ENCODE measurements around the gene TRIM66.

TRIM66 gene

DNA sequence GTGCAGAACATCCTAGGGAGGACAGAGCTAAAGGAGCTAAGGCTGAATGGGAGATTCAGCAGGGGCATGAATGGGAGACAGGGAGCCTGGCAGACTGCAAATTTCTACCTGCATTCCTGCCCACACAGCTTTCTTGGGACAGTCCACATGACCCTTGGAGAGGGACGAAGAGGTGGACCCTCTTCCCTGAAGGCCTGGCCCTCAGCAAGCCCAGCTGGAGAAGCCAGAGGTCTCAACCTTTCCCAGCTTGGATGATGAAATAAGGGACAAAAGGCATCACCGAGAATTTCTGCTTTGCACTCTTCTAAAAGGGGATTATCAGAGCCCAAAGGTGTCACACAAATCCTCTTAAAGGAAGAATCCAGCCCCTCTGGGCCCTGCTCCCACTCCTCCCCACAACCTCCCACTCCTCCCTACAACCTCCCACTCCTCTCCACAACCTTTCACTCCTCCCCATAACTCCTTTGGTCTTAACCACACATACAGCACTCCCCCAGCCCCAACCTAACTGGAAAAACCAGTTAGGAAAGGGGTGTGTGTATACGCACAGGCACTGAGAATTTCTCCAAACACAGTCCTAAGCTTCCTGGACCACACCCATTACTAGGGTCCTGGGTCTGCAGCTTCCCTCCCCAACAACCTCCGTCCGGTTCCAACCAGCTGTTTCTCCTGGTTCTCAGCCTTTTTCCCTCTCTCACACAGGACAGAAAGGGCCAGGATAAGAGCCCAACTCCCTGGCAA, 38.6 kb upstream of the TRIM66 start:
- no peaks in the 10 kb centered on the region for H3K36me3 Mint-ChIP-seq (ENCODE audit: insufficient read depth)
- H3K27me3 Mint-ChIP-seq, result peaks cover 29% of the 10 kb centered on the region
- no peaks in the 10 kb centered on the region for H3K9me3 Mint-ChIP-seq
- H3K4me1 Mint-ChIP-seq, result peaks cover 8% of the 10 kb centered on the region
- no peak for ATAC-seq (replicated peaks; ENCODE audit: extremely low read depth, poor library complexity, severe bottlenecking)
- no peak overlapping the region for H3K4me3 Mint-ChIP-seq
- no peak overlapping the region for H3K27ac Mint-ChIP-seq (ENCODE audit: low read depth)
- no peak for DNase-seq (ENCODE audit: low spot score in 2 of 2)

DNA sequence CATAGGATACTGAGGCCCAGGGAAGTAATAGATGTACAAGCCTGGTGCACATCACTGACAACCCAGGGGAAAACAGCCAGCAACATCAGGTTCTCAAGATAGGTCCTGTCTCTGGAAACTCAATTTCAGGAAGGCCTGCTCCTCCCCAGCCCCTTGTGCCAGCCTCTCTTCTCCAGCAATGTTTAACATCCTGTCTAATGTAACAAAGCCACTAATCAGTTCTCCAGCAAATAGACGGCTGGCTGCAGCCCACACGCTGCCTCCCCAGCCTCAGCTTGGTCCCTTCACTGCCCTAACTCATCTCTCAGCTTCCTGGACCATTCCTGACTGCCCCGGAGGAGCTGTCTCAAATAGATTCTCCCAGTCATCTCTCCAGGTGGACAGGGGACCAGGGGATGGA, 37.9 kb upstream of the TRIM66 start:
- H3K27ac Mint-ChIP-seq (ENCODE audit: low read depth), result no peak overlapping the region
- no peak for DNase-seq (ENCODE audit: low spot score in 2 of 2)
- H3K4me3 Mint-ChIP-seq, result no peak overlapping the region
- H3K27me3 Mint-ChIP-seq, result peaks cover 31% of the 10 kb centered on the region
- no peaks in the 10 kb centered on the region for H3K9me3 Mint-ChIP-seq
- H3K36me3 Mint-ChIP-seq (ENCODE audit: insufficient read depth), result no peaks in the 10 kb centered on the region
- peaks cover 8% of the 10 kb centered on the region for H3K4me1 Mint-ChIP-seq
- ATAC-seq (replicated peaks; ENCODE audit: extremely low read depth, poor library complexity, severe bottlenecking), result no peak

DNA sequence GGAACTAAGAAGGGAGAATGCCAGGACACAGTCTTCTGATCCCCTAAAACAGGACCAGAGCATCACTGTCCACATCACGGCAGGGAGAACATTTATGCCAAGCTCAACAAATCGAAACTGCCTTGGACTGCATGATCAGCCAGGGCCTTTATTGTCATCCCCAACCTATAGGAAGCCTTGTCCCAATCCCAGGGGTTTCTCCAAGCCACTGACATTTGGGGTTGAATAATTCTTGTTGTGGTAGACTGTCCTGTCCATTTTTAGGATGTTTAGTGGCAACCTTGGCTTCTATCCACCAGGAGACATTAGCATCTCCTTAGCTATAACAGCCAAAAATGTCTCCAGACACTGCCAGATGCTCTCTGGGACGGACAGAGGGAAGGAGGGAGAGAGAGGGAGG, 37.3 kb upstream of the TRIM66 start:
- no peak for DNase-seq (ENCODE audit: low spot score in 2 of 2)
- Mint-ChIP-seq H3K36me3 (ENCODE audit: insufficient read depth) (no peaks in the 10 kb centered on the region), H3K4me3 (no peak overlapping the region), H3K4me1 (peaks cover 8% of the 10 kb centered on the region), H3K27ac (ENCODE audit: low read depth) (no peak overlapping the region), H3K27me3 (peaks cover 31% of the 10 kb centered on the region), H3K9me3 (no peaks in the 10 kb centered on the region)
- no peak for ATAC-seq (replicated peaks; ENCODE audit: extremely low read depth, poor library complexity, severe bottlenecking)

GRCh38 chr11:8719211-8719649, 36.8 kb upstream of the TRIM66 start:
- Mint-ChIP-seq H3K4me3 (no peak overlapping the region), H3K27me3 (peaks cover 31% of the 10 kb centered on the region), H3K9me3 (no peaks in the 10 kb centered on the region), H3K36me3 (ENCODE audit: insufficient read depth) (no peaks in the 10 kb centered on the region), H3K27ac (ENCODE audit: low read depth) (no peak overlapping the region), H3K4me1 (peaks cover 8% of the 10 kb centered on the region)
- no peak for ATAC-seq (replicated peaks; ENCODE audit: extremely low read depth, poor library complexity, severe bottlenecking)
- no peak for DNase-seq (ENCODE audit: low spot score in 2 of 2)

DNA sequence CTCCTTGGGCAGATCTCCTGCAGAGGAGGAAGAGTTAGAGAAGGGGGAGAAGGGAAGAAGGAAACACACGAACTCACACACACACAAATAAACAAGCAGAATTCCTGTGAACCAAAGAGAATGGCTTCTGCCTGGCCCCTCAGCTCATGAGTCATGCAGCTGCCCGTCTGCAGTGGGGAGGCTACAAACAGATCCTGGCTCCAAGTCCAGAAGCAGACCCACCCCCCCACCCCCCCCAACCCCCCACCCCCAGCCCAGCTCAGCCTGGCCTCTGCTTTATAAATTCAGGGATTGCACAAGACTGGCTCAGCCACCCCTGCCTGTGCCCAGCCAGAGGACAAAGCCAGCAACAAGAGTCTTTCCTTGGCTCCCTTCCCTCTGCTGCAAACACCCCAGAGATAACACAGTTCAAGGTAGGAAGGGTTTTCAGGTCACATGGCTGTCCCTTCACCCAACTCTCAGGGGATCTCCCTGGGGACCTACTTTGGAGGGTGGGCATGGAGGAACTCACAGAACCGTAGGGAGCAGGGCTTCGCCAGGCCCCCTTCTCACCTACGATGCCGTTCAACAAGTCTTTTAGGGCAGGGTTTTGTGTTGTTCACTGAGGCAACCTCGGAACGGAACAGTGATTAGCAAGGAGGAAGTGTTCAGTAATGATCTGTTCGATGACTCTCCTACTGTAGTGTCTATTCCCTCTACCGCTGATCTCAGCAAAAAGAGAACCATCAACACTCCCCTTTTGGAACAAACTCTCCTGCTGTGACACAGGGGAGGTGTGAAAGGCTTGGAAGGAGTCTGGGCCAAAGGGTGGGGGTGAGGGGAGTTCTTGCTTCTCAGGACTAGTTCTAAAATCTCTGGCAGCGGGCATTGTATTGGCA, 35.6 kb upstream of the TRIM66 start:
- DNase-seq (ENCODE audit: low spot score in 2 of 2), result no peak
- Mint-ChIP-seq H3K4me3 (no peak overlapping the region), H3K9me3 (no peaks in the 10 kb centered on the region), H3K4me1 (peaks cover 8% of the 10 kb centered on the region), H3K36me3 (ENCODE audit: insufficient read depth) (no peaks in the 10 kb centered on the region), H3K27ac (ENCODE audit: low read depth) (no peak overlapping the region), H3K27me3 (peaks cover 29% of the 10 kb centered on the region)
- no peak for ATAC-seq (replicated peaks; ENCODE audit: extremely low read depth, poor library complexity, severe bottlenecking)

DNA sequence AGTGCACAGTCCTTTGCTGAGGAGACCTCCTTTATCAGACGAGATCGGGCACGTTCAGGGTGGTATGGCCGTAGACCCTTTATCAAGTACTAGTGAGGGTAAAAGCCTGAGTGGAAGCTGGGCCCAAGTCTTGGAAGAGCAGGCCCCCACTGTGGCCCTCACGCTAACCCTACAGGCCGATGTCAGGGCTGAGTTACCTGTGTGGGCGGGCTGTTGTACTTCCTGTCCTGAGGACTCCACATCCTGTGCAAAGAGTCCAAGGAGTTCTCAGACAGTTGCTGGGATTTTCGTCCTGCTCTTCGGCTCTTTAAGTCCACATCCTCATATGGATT, 35.0 kb upstream of the TRIM66 start:
- H3K36me3 Mint-ChIP-seq (ENCODE audit: insufficient read depth), result no peaks in the 10 kb centered on the region
- no peak overlapping the region for H3K27ac Mint-ChIP-seq (ENCODE audit: low read depth)
- peaks cover 8% of the 10 kb centered on the region for H3K4me1 Mint-ChIP-seq
- H3K9me3 Mint-ChIP-seq, result no peaks in the 10 kb centered on the region
- no peak for DNase-seq (ENCODE audit: low spot score in 2 of 2)
- H3K27me3 Mint-ChIP-seq, result peaks cover 23% of the 10 kb centered on the region
- no peak overlapping the region for H3K4me3 Mint-ChIP-seq
- no peak for ATAC-seq (replicated peaks; ENCODE audit: extremely low read depth, poor library complexity, severe bottlenecking)

DNA sequence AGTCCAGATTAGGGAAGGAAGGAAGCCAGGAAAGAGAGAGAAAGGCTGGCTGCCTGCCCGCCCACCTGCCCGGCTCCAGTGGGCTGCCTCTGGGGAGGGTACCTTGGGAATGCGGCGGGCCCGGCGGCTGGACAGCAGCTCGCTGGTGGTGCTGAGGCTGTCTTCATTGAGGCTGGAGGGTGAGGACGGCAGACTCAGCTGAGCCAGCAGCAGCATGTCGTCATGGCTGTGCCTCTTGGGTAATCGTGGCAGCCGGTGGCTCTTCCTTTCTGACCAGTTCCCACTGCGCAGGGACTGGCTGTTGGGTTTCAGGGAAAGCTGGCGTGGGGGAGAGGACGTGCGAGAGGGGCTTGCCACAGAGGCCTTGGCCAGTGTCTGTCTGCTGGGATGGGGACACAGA, 33.0 kb upstream of the TRIM66 start:
- H3K27me3 Mint-ChIP-seq, result peaks cover 14% of the 10 kb centered on the region
- H3K4me1 Mint-ChIP-seq, result peaks cover 8% of the 10 kb centered on the region
- H3K9me3 Mint-ChIP-seq, result no peaks in the 10 kb centered on the region
- H3K4me3 Mint-ChIP-seq, result no peak overlapping the region
- no peak overlapping the region for H3K27ac Mint-ChIP-seq (ENCODE audit: low read depth)
- no peak for DNase-seq (ENCODE audit: low spot score in 2 of 2)
- H3K36me3 Mint-ChIP-seq (ENCODE audit: insufficient read depth), result no peaks in the 10 kb centered on the region
- no peak for ATAC-seq (replicated peaks; ENCODE audit: extremely low read depth, poor library complexity, severe bottlenecking)

- H3K27ac Mint-ChIP-seq (ENCODE audit: low read depth), result no peak overlapping the region
- DNase-seq (ENCODE audit: low spot score in 2 of 2) (no peak), ATAC-seq (replicated peaks; ENCODE audit: extremely low read depth, poor library complexity, severe bottlenecking) (no peak)
- peaks cover 8% of the 10 kb centered on the region for H3K4me1 Mint-ChIP-seq
- H3K36me3 Mint-ChIP-seq (ENCODE audit: insufficient read depth), result no peaks in the 10 kb centered on the region
- no peaks in the 10 kb centered on the region for H3K9me3 Mint-ChIP-seq
- H3K27me3 Mint-ChIP-seq, result peaks cover 15% of the 10 kb centered on the region
- no peak overlapping the region for H3K4me3 Mint-ChIP-seq
These were observed 32.3 kb upstream of the TRIM66 start for GRCh38 chr11:8714622-8715225.

GRCh38 chr11:8713760-8714454, 31.4 kb upstream of the TRIM66 start:
- Mint-ChIP-seq H3K9me3 (no peaks in the 10 kb centered on the region), H3K27me3 (peaks cover 21% of the 10 kb centered on the region), H3K4me3 (no peak overlapping the region), H3K27ac (ENCODE audit: low read depth) (no peak overlapping the region), H3K4me1 (peaks cover 8% of the 10 kb centered on the region), H3K36me3 (ENCODE audit: insufficient read depth) (no peaks in the 10 kb centered on the region)
- DNase-seq (ENCODE audit: low spot score in 2 of 2) (no peak), ATAC-seq (replicated peaks; ENCODE audit: extremely low read depth, poor library complexity, severe bottlenecking) (no peak)

DNA sequence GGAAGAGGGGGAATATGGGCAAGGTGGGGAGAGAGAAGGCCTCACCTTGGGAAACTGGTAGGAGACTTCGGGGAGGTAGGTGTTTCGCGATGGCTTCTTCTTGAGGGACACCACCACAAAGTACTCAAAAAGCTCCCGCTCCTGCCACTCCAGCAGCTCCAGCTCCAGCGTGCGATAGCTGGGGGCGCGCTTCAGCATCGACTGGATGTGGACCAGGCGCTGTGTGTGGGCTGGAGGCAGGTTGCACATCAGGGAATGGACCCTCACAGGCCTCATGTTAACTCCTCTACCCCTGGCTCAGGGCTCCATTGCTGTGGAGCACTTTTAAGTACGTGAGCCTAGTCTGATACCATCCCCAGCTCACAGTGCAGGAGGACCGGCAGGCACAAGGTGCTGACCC, 30.0 kb upstream of the TRIM66 start:
- Mint-ChIP-seq H3K9me3 (no peaks in the 10 kb centered on the region), H3K27me3 (peaks cover 21% of the 10 kb centered on the region), H3K36me3 (ENCODE audit: insufficient read depth) (no peaks in the 10 kb centered on the region), H3K4me1 (peaks cover 6% of the 10 kb centered on the region), H3K27ac (ENCODE audit: low read depth) (no peak overlapping the region), H3K4me3 (no peak overlapping the region)
- ATAC-seq (replicated peaks; ENCODE audit: extremely low read depth, poor library complexity, severe bottlenecking) (no peak), DNase-seq (ENCODE audit: low spot score in 2 of 2) (no peak)

DNA sequence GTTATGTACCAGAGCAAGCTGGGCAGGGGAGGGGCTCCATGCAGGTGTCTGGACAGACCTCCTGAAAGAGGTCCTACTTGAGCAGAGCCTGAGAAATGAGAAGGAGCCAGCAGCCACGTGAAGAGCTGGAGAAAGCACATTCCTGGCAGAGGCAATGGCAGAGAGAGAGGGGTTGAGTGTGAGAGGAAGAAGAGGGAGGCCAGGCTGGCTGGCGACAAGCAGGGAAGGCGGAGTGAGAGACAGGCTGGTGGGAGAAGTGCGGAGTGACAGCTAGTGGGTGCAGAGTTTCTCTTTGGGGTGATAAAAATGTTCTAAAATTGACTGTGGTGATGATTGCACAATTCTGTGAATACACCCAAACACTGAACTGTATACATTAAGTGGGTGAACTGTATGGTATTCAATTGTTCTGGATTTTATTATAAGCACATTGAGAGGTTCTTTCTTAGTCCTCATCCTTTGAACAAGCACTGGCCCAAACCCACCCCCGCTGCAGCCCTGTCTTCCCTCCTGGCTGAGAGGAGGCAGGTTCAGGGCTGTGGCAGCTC, 29.5 kb upstream of the TRIM66 start:
- H3K9me3 Mint-ChIP-seq, result no peaks in the 10 kb centered on the region
- no peak overlapping the region for H3K27ac Mint-ChIP-seq (ENCODE audit: low read depth)

GRCh38 chr11:8709777-8710176, 27.3 kb upstream of the TRIM66 start:
- no peaks in the 10 kb centered on the region for H3K36me3 Mint-ChIP-seq (ENCODE audit: insufficient read depth)
- peaks cover 22% of the 10 kb centered on the region for H3K27me3 Mint-ChIP-seq
- DNase-seq (ENCODE audit: low spot score in 2 of 2) (no peak), ATAC-seq (replicated peaks; ENCODE audit: extremely low read depth, poor library complexity, severe bottlenecking) (no peak)
- no peak overlapping the region for H3K27ac Mint-ChIP-seq (ENCODE audit: low read depth)
- H3K4me1 Mint-ChIP-seq, result no peaks in the 10 kb centered on the region
- H3K9me3 Mint-ChIP-seq, result no peaks in the 10 kb centered on the region
- no peak overlapping the region for H3K4me3 Mint-ChIP-seq

More for the DNA sequence above, 29.5 kb upstream of the TRIM66 start:
- ATAC-seq (replicated peaks; ENCODE audit: extremely low read depth, poor library complexity, severe bottlenecking), result no peak
- Mint-ChIP-seq H3K4me3 (no peak overlapping the region), H3K36me3 (ENCODE audit: insufficient read depth) (no peaks in the 10 kb centered on the region), H3K27me3 (peaks cover 21% of the 10 kb centered on the region), H3K4me1 (peaks cover 1% of the 10 kb centered on the region)
- DNase-seq (ENCODE audit: low spot score in 2 of 2), result no peak
